GM21576 (cell line): ENCODE data around the gene STH.

Experiments
- ATAC-seq: cut with Tn5 transposase; IDR thresholded peaks from one replicate; pipeline ENCODE4 v1.9.1; 2021; ENCODE audit warnings: mild to moderate bottlenecking, moderate library complexity; ENCODE audit not compliant: unreplicated experiment

STH gene

GRCh38 chr17:46042925-46043324, 43.9 kb downstream of the STH start:
- ATAC-seq, result no peak

DNA sequence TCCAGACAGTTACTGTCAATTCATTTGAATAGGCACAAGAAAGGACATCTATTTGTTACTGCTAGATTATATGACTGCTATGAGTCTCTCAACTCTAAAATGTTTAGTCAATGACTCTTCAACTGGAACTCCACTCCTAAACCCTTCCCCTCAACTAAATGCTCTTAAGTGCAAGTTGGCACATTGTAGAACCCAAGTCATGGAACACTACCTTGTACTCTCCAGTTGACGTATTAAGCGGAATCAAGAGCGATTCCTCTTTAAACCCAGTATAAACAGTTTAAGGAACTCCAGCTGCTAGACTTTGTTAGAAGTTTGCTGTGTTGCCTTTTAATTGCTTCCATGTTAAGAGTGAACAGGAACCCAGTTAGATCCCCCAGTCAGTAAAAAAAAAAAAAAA, 44.6 kb downstream of the STH start:
- no peak for ATAC-seq

- no peak for ATAC-seq
Measured at GRCh38 chr17:46044286-46044928, 45.4 kb downstream of the STH start.

GRCh38 chr17:46044989-46045388, 45.9 kb downstream of the STH start:
- no peak for ATAC-seq

GRCh38 chr17:46045639-46046038, 46.6 kb downstream of the STH start:
- ATAC-seq, result no peak

DNA sequence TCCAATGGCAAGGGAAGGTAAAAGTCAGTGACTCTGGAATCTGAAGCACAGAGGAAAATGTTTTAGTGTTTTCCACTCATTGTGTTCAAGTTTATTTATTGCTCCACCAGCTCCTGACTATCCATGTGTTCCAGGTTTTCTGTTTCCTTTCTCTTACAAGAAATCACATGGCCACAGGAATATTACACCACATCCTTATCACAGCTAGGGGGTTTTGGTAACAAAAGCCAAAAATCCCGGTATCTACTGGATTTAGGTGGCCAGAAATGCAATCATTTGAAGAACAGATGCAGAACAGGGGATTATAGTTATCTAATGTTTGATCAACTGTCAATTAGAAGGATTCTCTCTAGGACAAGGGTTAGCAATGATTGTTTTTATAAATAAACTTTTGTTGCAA, 47.9 kb downstream of the STH start:
- ATAC-seq, result no peak

- no peak for ATAC-seq
Measured at GRCh38 chr17:46047398-46047797, 48.3 kb downstream of the STH start.

GRCh38 chr17:46047856-46048255, 48.8 kb downstream of the STH start:
- no peak for ATAC-seq
